Endothelial cell of umbilical vein (primary cell): Measurements from ENCODE around the gene STXBP5. TPM values are rescaled to one million over a fixed set of nuclear protein-coding genes. Genes with fewer than 3 reads are reported as not detected.

ENCODE experiments used
- BruUV-seq: library from RNA; stranded (reverse); fragments of 400-500 nt; replicated peaks from 2 replicates; lab custom pipeline; 2021; lab: Mats Ljungman, UMichigan
- CTCF ChIA-PET: fragments of 300-600, 350-600 bp; sonication (Branson Sonifier 250); formaldehyde crosslinking; loops from one replicate; lab custom pipeline; 2021; ENCODE audit warnings: antibody characterized with exemption, inconsistent platforms; lab: Charles Lee
- POLR2A ChIA-PET: fragments of 300-600, 350-600 bp; sonication (Branson Sonifier 250); formaldehyde crosslinking; loops from one replicate; lab custom pipeline; 2021; ENCODE audit warnings: antibody characterized with exemption, inconsistent platforms; lab: Charles Lee
- DNase-seq: peaks from one replicate; pipeline ENCODE4 v3.0.0-alpha.2; 2011; ENCODE audit warnings: low read depth, low spot score
- FAIRE-seq: peaks from 2 replicates; lab custom pipeline; 2011; peaks lifted over from hg19 to GRCh38; lab: Jason Lieb, UNC
- H2AFZ ChIP-seq: 2 replicates; pipeline ENCODE4 v1.6.0; 2012; ENCODE audit warnings: low read depth, low read length, control low read depth, inconsistent platforms
- H3K27ac ChIP-seq: 2 replicates; pipeline ENCODE4 v1.5.1; 2011; ENCODE audit warnings: low read depth, mild to moderate bottlenecking, control low read depth, low read length, moderate library complexity; ENCODE audit not compliant: insufficient read depth
- H3K27me3 ChIP-seq, 2 experiments: 2 replicates each; pipeline versions ENCODE4 v1.6.0 to v1.6.1; 2011; ENCODE audit warnings: low read length in 2 of 2, mixed read lengths in 1 of 2; ENCODE audit not compliant: control insufficient read depth in 2 of 2, insufficient read depth in 2 of 2
- H3K36me3 ChIP-seq, 2 experiments: 2 replicates in 1 of 2; 3 replicates in 1 of 2; pipeline ENCODE4 v1.5.1; 2011; ENCODE audit warnings: low read length in 2 of 2, mild to moderate bottlenecking in 1 of 2, moderate library complexity in 1 of 2; ENCODE audit not compliant: control insufficient read depth in 2 of 2, insufficient read depth in 2 of 2; ENCODE audit errors: extremely low read depth in 1 of 2
- H3K4me1 ChIP-seq: 3 replicates; pipeline ENCODE4 v1.5.1; 2011; ENCODE audit warnings: mild to moderate bottlenecking, low read length; ENCODE audit not compliant: control insufficient read depth, insufficient read depth; ENCODE audit errors: extremely low read depth
- H3K4me2 ChIP-seq: 2 replicates; pipeline ENCODE4 v1.6.1; 2011; ENCODE audit warnings: low read length, control low read depth, mixed read lengths; ENCODE audit not compliant: insufficient read depth
- H3K4me3 ChIP-seq, 3 experiments: fragments of 200-600 bp in 1 of 3; sonication (generic), shearing (Covaris generic) in 1 of 3; replicated peaks in 1 of 3; 2 replicates each; pipeline ENCODE4 v1.5.1; 2011 to 2016; ENCODE audit warnings: control low read depth in 3 of 3, low read length in 3 of 3, mild to moderate bottlenecking in 2 of 3, inconsistent platforms in 1 of 3, low read depth in 1 of 3, moderate library complexity in 1 of 3; ENCODE audit not compliant: insufficient read depth in 1 of 3
- H3K79me2 ChIP-seq: 2 replicates; pipeline ENCODE4 v1.6.0; 2012; ENCODE audit warnings: low read length, inconsistent platforms; ENCODE audit not compliant: control insufficient read depth, insufficient read depth
- H3K9ac ChIP-seq: replicated peaks from 2 replicates; pipeline ENCODE3; 2011; ENCODE audit warnings: low read length, control low read depth; ENCODE audit not compliant: insufficient read depth; ENCODE audit errors: extremely low read depth
- H3K9me1 ChIP-seq: replicated peaks from 3 replicates; pipeline ENCODE4 v1.6.0; 2011; ENCODE audit warnings: mild to moderate bottlenecking, low read length; ENCODE audit not compliant: control insufficient read depth, insufficient read depth; ENCODE audit errors: extremely low read depth
- H3K9me3 ChIP-seq: replicated peaks from 2 replicates; pipeline ENCODE4 v1.5.1; 2012; ENCODE audit warnings: low read length, inconsistent platforms; ENCODE audit not compliant: control insufficient read depth, insufficient read depth
- H4K20me1 ChIP-seq: replicated peaks from 2 replicates; pipeline ENCODE3; 2011; ENCODE audit warnings: mild to moderate bottlenecking, low read length; ENCODE audit not compliant: control insufficient read depth, insufficient read depth; ENCODE audit errors: extremely low read depth
- EZH2 ChIP-seq: IDR thresholded peaks from 2 replicates; pipeline ENCODE4 v1.6.1; 2012; ENCODE audit warnings: borderline replicate concordance, low read depth, mild to moderate bottlenecking, moderate library complexity, low read length, inconsistent platforms; ENCODE audit not compliant: severe bottlenecking
- FOS ChIP-seq: IDR thresholded peaks from 2 replicates; pipeline ENCODE4 v1.6.1; 2011; ENCODE audit warnings: mild to moderate bottlenecking, low read length, moderate library complexity, borderline replicate concordance; ENCODE audit not compliant: insufficient read depth
- GATA2 ChIP-seq: IDR thresholded peaks from 2 replicates; pipeline ENCODE4 v1.7.0; 2011; ENCODE audit warnings: low read depth, mild to moderate bottlenecking, moderate library complexity, mixed read lengths, low read length; ENCODE audit not compliant: insufficient read length, insufficient read depth
- JUN ChIP-seq: IDR thresholded peaks from 2 replicates; pipeline ENCODE4 v1.6.1; 2011; ENCODE audit warnings: borderline replicate concordance, low read depth; ENCODE audit not compliant: insufficient read length, insufficient read depth
- MYC ChIP-seq: IDR thresholded peaks from one replicate; pipeline ENCODE4 v1.6.1; 2011; ENCODE audit warnings: mild to moderate bottlenecking, low read depth, low read length
- POLR2A ChIP-seq: IDR thresholded peaks from 2 replicates; pipeline ENCODE4 v1.6.1; 2012; ENCODE audit warnings: low read depth, mild to moderate bottlenecking, control low read depth, low read length
- POLR2AphosphoS5 ChIP-seq: IDR thresholded peaks from 2 replicates; pipeline ENCODE4 v1.6.1; 2012; ENCODE audit warnings: low read depth, mild to moderate bottlenecking, control low read depth, low read length, moderate library complexity; ENCODE audit not compliant: insufficient read depth
- dilution Hi-C: fragments of 300-500 bp; cut with MboI; formaldehyde crosslinking; loops from one replicate; pipeline ENCODE4 v1.15.0; 2019; ENCODE audit warnings: low sequenced_read_pairs; ENCODE audit not compliant: extremely low pct_ligation_motif_present
- intact Hi-C: fragments of 100-400 bp; cut with micrococcal nuclease; formaldehyde crosslinking; loops from one replicate; pipeline ENCODE4 v1.10.0; 2022
- polyA plus RNA-seq, 4 experiments: library from polyadenylated mRNA; depleted of rRNA in 3 of 4; stranded (reverse) in 3 of 4; unstranded in 1 of 4; fragments of >200 nt; gene quantifications; 2 replicates each; pipeline versions ENCODE4 v1.2.1 to v1.2.3, GENCODE V29; 2011 to 2012; ENCODE audit warnings: missing spikeins in 1 of 4
- total RNA-seq: library from RNA; stranded (reverse); gene quantifications from 2 replicates; pipeline ENCODE4 v1.2.3, GENCODE V29; 2021
- TF ChIP-seq, protein P1 (sequence below), 2 donors: IDR thresholded peaks; 1 replicate in 1 of 2; 2 replicates in 1 of 2; pipeline ENCODE4 v1.5.1; 2011; ENCODE audit warnings: low read length in 2 of 2, mild to moderate bottlenecking in 2 of 2, moderate library complexity in 2 of 2, control low read depth in 1 of 2, inconsistent platforms in 1 of 2, low read depth in 1 of 2; ENCODE audit not compliant: insufficient read depth in 1 of 2; ENCODE audit errors: extremely low read depth in 1 of 2
- TF ChIP-seq, protein P2 (sequence below): IDR thresholded peaks from 2 replicates; pipeline ENCODE4 v1.6.1; 2011; ENCODE audit not compliant: insufficient read depth, insufficient read length

The STXBP5 gene
- total and polyA plus RNA-seq, 2 donors (not counting 3 experiments of a cell fraction or from before 2014, with no cell fraction given): 7.1 to 21.8 TPM

- DNase-seq (no peak), FAIRE-seq (no peak)
- H3K79me2 ChIP-seq: no peaks in the 10 kb centered on the region
- ChIA-PET CTCF (interaction anchor here (0.9 kb wide), 1 partner anchor 15 kb away, joined by 3 read pairs; no protein-coding TSS in a partner anchor), POLR2A (no interaction called here)
- BruUV-seq: no TSS peak
- H3K4me2 ChIP-seq: no peak overlapping the region
- no peak overlapping the region for H2AFZ ChIP-seq
- no peaks in the 10 kb centered on the region for H3K9me1 ChIP-seq
- dilution Hi-C loops (no loop called here), intact Hi-C loops (no loop called here)
- TF ChIP-seq, protein P1, sequence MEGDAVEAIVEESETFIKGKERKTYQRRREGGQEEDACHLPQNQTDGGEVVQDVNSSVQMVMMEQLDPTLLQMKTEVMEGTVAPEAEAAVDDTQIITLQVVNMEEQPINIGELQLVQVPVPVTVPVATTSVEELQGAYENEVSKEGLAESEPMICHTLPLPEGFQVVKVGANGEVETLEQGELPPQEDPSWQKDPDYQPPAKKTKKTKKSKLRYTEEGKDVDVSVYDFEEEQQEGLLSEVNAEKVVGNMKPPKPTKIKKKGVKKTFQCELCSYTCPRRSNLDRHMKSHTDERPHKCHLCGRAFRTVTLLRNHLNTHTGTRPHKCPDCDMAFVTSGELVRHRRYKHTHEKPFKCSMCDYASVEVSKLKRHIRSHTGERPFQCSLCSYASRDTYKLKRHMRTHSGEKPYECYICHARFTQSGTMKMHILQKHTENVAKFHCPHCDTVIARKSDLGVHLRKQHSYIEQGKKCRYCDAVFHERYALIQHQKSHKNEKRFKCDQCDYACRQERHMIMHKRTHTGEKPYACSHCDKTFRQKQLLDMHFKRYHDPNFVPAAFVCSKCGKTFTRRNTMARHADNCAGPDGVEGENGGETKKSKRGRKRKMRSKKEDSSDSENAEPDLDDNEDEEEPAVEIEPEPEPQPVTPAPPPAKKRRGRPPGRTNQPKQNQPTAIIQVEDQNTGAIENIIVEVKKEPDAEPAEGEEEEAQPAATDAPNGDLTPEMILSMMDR (IDR thresholded peaks at IDR 0.05; ENCODE audit: extremely low read depth in 1 of 2, insufficient read depth in 1 of 2, low read depth in 1 of 2, low read length in 2 of 2): no peak
- TF ChIP-seq POLR2A: no peak
- TF ChIP-seq, protein P2, sequence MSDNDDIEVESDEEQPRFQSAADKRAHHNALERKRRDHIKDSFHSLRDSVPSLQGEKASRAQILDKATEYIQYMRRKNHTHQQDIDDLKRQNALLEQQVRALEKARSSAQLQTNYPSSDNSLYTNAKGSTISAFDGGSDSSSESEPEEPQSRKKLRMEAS: no peak
- TF ChIP-seq FOS: no peak
- TF ChIP-seq POLR2AphosphoS5: no peak
- no peak for TF ChIP-seq MYC
- no peak for TF ChIP-seq EZH2
- TF ChIP-seq JUN: no peak
- TF ChIP-seq GATA2: no peak
- H4K20me1 ChIP-seq: no peaks in the 10 kb centered on the region
- no peaks in the 10 kb centered on the region for H3K36me3 ChIP-seq
- H3K4me1 ChIP-seq: peaks cover 6% of the 10 kb centered on the region
- no peak overlapping the region for H3K9ac ChIP-seq
- H3K27me3 ChIP-seq: no peaks in the 10 kb centered on the region
- no peaks in the 10 kb centered on the region for H3K9me3 ChIP-seq
- H3K4me3 ChIP-seq: no peak overlapping the region
- H3K27ac ChIP-seq: no peak overlapping the region
These were observed 45.3 kb upstream of the STXBP5 start for GRCh38 chr6:147158881-147159280.
